ENCODE data around the gene PDE3B.

The PDE3B gene

GRCh38 chr11:14852571-14853177 is 209.1 kb downstream of the PDE3B start:
- H3K27ac ChIP-seq (replicated peaks), result no peak overlapping the region

GRCh38 chr11:14854057-14854456 is 210.5 kb downstream of the PDE3B start:
- Histone ChIP-seq H3K27me3 (ENCODE audit: insufficient read depth, poor library complexity, severe bottlenecking) (no peaks in the 10 kb centered on the region), H3K4me3 (replicated peaks; ENCODE audit: insufficient read depth, low read length) (no peak overlapping the region), H3K27ac (replicated peaks) (no peak overlapping the region)
- TF ChIP-seq, protein P1, sequence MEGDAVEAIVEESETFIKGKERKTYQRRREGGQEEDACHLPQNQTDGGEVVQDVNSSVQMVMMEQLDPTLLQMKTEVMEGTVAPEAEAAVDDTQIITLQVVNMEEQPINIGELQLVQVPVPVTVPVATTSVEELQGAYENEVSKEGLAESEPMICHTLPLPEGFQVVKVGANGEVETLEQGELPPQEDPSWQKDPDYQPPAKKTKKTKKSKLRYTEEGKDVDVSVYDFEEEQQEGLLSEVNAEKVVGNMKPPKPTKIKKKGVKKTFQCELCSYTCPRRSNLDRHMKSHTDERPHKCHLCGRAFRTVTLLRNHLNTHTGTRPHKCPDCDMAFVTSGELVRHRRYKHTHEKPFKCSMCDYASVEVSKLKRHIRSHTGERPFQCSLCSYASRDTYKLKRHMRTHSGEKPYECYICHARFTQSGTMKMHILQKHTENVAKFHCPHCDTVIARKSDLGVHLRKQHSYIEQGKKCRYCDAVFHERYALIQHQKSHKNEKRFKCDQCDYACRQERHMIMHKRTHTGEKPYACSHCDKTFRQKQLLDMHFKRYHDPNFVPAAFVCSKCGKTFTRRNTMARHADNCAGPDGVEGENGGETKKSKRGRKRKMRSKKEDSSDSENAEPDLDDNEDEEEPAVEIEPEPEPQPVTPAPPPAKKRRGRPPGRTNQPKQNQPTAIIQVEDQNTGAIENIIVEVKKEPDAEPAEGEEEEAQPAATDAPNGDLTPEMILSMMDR (IDR thresholded peaks at IDR 0.05; ENCODE audit: insufficient read depth, low read length), result no peak
- no peak for TF ChIP-seq GABPA (IDR thresholded peaks at IDR 0.05; ENCODE audit: low read depth)
- no peak for TF ChIP-seq REST (IDR thresholded peaks at IDR 0.05; ENCODE audit: insufficient replicate concordance, low read depth)
- TF ChIP-seq POLR2AphosphoS5 (IDR thresholded peaks at IDR 0.05; ENCODE audit: low read depth), result no peak
- no peak for TF ChIP-seq SPI1 (IDR thresholded peaks at IDR 0.05; ENCODE audit: borderline replicate concordance, low read depth)
- no peak for DNase-seq (ENCODE audit: low read depth in 1 of 2, low spot score in 1 of 2)

More at GRCh38 chr11:14852571-14853177, 209.1 kb downstream of the PDE3B start:
- H3K4me3 ChIP-seq (replicated peaks; ENCODE audit: insufficient read depth, low read length), result no peak overlapping the region
- no peaks in the 10 kb centered on the region for H3K27me3 ChIP-seq (ENCODE audit: insufficient read depth, poor library complexity, severe bottlenecking)
- no peak for DNase-seq (ENCODE audit: low read depth in 1 of 2, low spot score in 1 of 2)
- TF ChIP-seq POLR2AphosphoS5 (IDR thresholded peaks at IDR 0.05; ENCODE audit: low read depth), result no peak
- no peak for TF ChIP-seq REST (IDR thresholded peaks at IDR 0.05; ENCODE audit: insufficient replicate concordance, low read depth)
- TF ChIP-seq, protein P1 (IDR thresholded peaks at IDR 0.05; ENCODE audit: insufficient read depth, low read length), result no peak
- no peak for TF ChIP-seq GABPA (IDR thresholded peaks at IDR 0.05; ENCODE audit: low read depth)
- no peak for TF ChIP-seq SPI1 (IDR thresholded peaks at IDR 0.05; ENCODE audit: borderline replicate concordance, low read depth)

DNA sequence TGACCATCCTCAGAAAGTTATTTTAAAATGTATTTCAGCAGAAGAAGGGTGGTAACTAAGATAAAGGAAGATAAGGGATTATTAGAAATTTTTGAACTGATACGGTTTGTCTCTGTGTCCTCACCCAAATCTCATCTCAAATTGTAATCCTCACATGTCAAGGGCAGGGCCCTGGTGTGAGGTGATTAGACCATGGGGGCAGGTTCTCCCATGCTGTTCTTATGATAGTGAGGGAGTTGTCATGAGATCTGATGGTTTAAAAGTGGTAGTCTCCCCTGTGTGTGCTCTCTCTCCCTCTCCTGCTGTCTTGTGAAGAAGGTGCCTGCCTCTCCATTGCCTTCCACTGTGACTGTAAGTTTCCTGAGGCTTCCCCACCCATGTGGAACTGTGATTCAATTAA is 212.3 kb downstream of the PDE3B start:
- TF ChIP-seq, protein P1 (IDR thresholded peaks at IDR 0.05; ENCODE audit: insufficient read depth, low read length), result no peak
- TF ChIP-seq SPI1 (IDR thresholded peaks at IDR 0.05; ENCODE audit: borderline replicate concordance, low read depth) (no peak), REST (IDR thresholded peaks at IDR 0.05; ENCODE audit: insufficient replicate concordance, low read depth) (no peak), POLR2AphosphoS5 (IDR thresholded peaks at IDR 0.05; ENCODE audit: low read depth) (no peak), GABPA (IDR thresholded peaks at IDR 0.05; ENCODE audit: low read depth) (no peak)
- H3K4me3 ChIP-seq (replicated peaks; ENCODE audit: insufficient read depth, low read length), result no peak overlapping the region

More for the DNA sequence above, 212.3 kb downstream of the PDE3B start:
- no peak overlapping the region for H3K27ac ChIP-seq (replicated peaks)
- DNase-seq (ENCODE audit: low read depth in 1 of 2, low spot score in 1 of 2), result no peak
- no peaks in the 10 kb centered on the region for H3K27me3 ChIP-seq (ENCODE audit: insufficient read depth, poor library complexity, severe bottlenecking)

Measured in HL-60 (cell line).